ENCODE measurements around the gene PSME3IP1.
"Not testable (repeated sequence)": the region's sequence is repeated elsewhere in the genome, so short reads cannot be mapped to it uniquely, and the experiment has no call there.

DNA sequence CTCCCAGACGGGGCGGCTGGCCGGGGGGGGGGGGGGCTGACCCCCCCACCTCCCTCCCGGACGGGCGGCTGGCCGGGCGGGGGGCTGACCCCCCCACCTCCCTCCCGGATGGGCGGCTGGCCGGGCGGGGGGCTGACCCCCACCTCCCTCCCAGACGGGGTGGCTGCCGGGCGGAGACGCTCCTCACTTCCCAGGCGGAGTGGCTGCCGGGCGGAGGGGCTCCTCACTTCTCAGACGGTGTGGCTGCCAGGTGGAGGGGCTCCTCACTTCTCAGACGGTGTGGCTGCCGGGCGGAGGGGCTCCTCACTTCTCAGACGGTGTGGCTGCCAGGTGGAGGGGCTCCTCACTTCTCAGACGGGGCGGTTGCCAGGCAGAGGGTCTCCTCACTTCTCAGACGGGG, 15.1 kb upstream of the PSME3IP1 start:
- TF ChIP-seq YY1 (IDR thresholded peaks at IDR 0.05; ENCODE audit: insufficient read depth, insufficient read length); ZNF274 (IDR thresholded peaks at IDR 0.05; ENCODE audit: low read depth, low read length): not testable (repeated sequence)

Data from NT2/D1 (cell line).